ENCODE data around the gene COBLL1. TPM values are rescaled to one million over a fixed set of nuclear protein-coding genes. Genes with fewer than 3 reads are reported as not detected.

COBLL1 gene
- total RNA-seq, 1 donor from 2014 or later: 13.3 TPM

DNA sequence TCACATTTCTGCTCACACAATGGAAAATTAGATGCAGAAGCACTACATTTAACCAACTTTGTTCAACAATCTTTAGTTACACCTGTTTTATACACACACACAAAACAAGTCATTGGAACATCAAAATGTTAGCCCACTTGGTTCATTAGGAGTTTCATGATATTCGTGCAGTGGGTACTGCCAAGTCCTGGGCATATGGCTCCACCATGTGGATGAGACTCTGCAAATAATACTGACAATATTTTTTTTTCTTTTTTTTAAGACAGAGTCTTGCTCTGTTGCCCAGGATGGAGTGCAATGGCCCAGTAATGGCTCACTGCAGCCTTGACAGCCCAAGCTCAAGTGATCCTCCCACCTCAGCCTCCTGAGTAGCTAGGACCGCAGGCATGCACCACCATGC lies 185.9 kb downstream of the COBLL1 start:
- peaks cover 0 to 5% of the 10 kb centered on the region in 2 donors for H3K36me3 ChIP-seq

DNA sequence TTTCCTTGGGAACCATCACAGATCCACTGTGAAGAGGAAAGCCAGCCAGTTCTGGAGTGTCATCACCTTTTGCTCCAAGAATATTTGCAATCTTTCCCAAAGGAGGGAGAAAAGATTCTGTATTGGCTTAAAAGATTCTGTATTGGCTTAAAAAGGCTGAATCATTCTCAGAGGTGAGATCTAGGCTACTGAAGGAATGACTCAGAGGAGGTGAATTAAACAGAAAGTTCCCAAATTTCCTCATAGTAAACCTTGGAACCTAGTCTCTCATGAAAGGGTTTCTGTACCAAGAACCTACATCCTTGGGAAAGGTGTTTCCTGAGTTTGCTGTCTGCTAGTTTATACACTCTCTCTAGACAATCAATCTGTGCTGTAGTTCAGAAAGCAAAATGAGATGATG lies 186.3 kb downstream of the COBLL1 start:
- H3K4me1 ChIP-seq: no peaks in the 10 kb centered on the region
- intact Hi-C loops (cut with DNase I): no loop called here
- H3K36me3 ChIP-seq: peaks cover 0 to 5% of the 10 kb centered on the region in 2 donors
- TF ChIP-seq, protein P1, sequence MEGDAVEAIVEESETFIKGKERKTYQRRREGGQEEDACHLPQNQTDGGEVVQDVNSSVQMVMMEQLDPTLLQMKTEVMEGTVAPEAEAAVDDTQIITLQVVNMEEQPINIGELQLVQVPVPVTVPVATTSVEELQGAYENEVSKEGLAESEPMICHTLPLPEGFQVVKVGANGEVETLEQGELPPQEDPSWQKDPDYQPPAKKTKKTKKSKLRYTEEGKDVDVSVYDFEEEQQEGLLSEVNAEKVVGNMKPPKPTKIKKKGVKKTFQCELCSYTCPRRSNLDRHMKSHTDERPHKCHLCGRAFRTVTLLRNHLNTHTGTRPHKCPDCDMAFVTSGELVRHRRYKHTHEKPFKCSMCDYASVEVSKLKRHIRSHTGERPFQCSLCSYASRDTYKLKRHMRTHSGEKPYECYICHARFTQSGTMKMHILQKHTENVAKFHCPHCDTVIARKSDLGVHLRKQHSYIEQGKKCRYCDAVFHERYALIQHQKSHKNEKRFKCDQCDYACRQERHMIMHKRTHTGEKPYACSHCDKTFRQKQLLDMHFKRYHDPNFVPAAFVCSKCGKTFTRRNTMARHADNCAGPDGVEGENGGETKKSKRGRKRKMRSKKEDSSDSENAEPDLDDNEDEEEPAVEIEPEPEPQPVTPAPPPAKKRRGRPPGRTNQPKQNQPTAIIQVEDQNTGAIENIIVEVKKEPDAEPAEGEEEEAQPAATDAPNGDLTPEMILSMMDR (IDR thresholded peaks at IDR 0.05): no peak
- no peak overlapping the region for H3K27ac ChIP-seq
- H3K4me3 ChIP-seq: no peak overlapping the region
- H3K27me3 ChIP-seq: no peaks in the 10 kb centered on the region
- no peak for DNase-seq (ENCODE audit: low spot score in 2 of 2)
- H3K9me3 ChIP-seq: peaks cover 0 to 38% of the 10 kb centered on the region in 2 donors

More for the DNA sequence above, 185.9 kb downstream of the COBLL1 start:
- Histone ChIP-seq H3K4me1 (no peaks in the 10 kb centered on the region), H3K4me3 (no peak overlapping the region), H3K27ac (no peak overlapping the region), H3K27me3 (no peaks in the 10 kb centered on the region), H3K9me3 (peaks cover 0 to 34% of the 10 kb centered on the region in 2 donors)
- intact Hi-C loops (cut with DNase I): no loop called here
- DNase-seq (ENCODE audit: low spot score in 2 of 2): no peak
- TF ChIP-seq, protein P1 (IDR thresholded peaks at IDR 0.05): no peak

DNA sequence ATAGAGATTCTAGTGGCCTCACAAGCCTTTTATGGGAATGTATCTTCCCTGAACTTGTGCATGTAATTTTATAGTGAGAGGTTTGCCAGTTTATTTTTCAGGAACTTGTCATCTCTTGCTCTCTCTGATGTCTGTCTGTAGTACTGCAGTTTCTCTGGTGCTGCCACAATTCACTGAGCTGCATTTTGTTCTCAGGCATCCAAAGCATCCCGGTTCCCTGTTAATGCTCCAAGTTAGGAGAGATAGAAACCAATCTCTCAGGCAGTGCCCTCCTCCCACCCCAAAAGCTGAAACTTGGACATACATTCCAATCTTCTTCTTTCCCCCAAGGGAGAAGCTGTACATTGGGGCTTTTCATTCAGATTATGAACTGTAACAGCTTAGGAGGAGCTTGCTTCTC lies 190.3 kb downstream of the COBLL1 start:
- no peaks in the 10 kb centered on the region for H3K27me3 ChIP-seq
- H3K36me3 ChIP-seq: peaks cover 0 to 5% of the 10 kb centered on the region in 2 donors
- no peak overlapping the region for H3K4me3 ChIP-seq
- no peak for DNase-seq (ENCODE audit: low spot score in 2 of 2)
- no peak overlapping the region for H3K27ac ChIP-seq
- intact Hi-C loops (cut with DNase I): no loop called here
- peaks cover 0 to 64% of the 10 kb centered on the region in 2 donors for H3K9me3 ChIP-seq
- H3K4me1 ChIP-seq: no peaks in the 10 kb centered on the region
- TF ChIP-seq, protein P1 (IDR thresholded peaks at IDR 0.05): no peak

DNA sequence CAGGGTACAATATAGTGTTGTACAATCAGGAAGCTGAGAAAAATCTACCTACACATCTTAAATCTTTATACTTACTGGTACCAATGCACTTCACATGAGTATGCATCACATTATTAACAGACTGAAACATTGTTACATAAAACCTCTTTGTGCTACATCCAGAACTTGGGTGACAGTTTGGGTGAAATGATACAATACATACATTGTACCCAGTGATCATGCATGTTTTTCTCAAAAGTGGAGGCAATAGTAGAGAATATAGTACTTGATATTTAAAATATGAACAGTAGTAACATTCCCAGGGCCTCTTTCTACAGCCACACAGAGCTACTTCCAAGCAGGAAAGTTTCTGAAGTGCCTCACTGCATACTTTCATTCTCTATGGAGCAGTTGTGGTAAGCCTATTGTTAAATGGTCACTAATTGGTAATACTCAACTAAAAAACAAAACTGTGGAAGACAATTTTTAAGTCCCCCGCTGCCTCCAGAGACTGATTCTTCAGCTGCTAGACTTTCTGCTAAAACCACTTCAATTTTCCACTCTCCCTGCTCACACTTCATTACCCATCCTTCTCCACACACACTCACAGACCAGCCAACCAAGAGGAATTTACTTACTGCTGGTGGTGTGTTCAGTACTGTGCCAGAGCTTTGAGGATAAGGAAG lies 197.5 kb downstream of the COBLL1 start:
- TF ChIP-seq, protein P1 (IDR thresholded peaks at IDR 0.05): no peak
- H3K9me3 ChIP-seq: peaks cover 0 to 14% of the 10 kb centered on the region in 2 donors

DNA sequence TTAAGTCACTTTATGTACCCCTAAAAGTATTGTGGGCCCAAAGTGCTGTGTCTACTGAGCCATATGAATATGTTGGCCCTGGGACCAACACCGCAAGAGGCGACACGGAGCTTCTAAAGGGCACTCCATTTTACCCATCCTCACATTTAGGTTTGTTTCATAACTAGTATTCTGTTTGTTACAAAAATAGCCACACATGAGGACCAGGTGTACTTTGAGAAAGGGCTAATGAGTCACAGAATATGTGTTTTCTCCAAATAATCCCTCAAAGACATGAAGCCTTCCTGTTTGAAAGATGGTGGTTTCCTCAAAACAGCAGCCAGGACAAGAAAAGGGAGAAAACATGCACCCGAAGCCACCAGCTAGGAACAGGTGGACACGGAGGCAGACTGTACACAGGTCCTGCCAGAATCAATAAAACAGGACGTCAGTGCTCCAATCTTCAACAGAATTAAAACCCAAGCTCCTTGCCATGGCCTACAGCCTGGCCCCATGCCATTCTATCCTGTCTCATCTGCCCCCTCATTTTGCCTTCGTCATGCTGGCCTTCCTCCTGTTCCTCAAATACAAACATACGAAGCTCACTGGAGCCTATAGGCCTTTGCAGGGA lies 198.6 kb downstream of the COBLL1 start:
- H3K9me3 ChIP-seq: peaks cover 0 to 7% of the 10 kb centered on the region in 2 donors
- no peaks in the 10 kb centered on the region for H3K27me3 ChIP-seq
- intact Hi-C loops (cut with DNase I): no loop called here
- DNase-seq (ENCODE audit: low spot score in 2 of 2): no peak
- no peaks in the 10 kb centered on the region for H3K4me1 ChIP-seq
- TF ChIP-seq, protein P1 (IDR thresholded peaks at IDR 0.05): no peak
- no peak overlapping the region for H3K27ac ChIP-seq
- H3K4me3 ChIP-seq: no peak overlapping the region
- H3K36me3 ChIP-seq: no peaks in the 10 kb centered on the region

More for the DNA sequence above, 197.5 kb downstream of the COBLL1 start:
- intact Hi-C loops (cut with DNase I): no loop called here
- Histone ChIP-seq H3K27ac (no peak overlapping the region), H3K4me3 (no peak overlapping the region), H3K4me1 (no peaks in the 10 kb centered on the region), H3K27me3 (no peaks in the 10 kb centered on the region), H3K36me3 (no peaks in the 10 kb centered on the region)
- DNase-seq (ENCODE audit: low spot score in 2 of 2): no peak
